Hindlimb muscle (tissue), 1 donor: ENCODE measurements around the gene GSTM3. TPM values are rescaled to one million over a fixed set of nuclear protein-coding genes. Genes with fewer than 3 reads are reported as not detected.

ENCODE experiments used
- DNase-seq: peaks from one replicate; pipeline ENCODE4 v3.0.0-alpha.2; 2013
- polyA plus RNA-seq: library from polyadenylated mRNA; unstranded; fragments of 120-200 nt; gene quantifications from one replicate; pipeline ENCODE4 v1.2.1, GENCODE V29; 2013; ENCODE audit not compliant: insufficient read length

Gene GSTM3
- polyA plus RNA-seq: 34.4 TPM

DNA sequence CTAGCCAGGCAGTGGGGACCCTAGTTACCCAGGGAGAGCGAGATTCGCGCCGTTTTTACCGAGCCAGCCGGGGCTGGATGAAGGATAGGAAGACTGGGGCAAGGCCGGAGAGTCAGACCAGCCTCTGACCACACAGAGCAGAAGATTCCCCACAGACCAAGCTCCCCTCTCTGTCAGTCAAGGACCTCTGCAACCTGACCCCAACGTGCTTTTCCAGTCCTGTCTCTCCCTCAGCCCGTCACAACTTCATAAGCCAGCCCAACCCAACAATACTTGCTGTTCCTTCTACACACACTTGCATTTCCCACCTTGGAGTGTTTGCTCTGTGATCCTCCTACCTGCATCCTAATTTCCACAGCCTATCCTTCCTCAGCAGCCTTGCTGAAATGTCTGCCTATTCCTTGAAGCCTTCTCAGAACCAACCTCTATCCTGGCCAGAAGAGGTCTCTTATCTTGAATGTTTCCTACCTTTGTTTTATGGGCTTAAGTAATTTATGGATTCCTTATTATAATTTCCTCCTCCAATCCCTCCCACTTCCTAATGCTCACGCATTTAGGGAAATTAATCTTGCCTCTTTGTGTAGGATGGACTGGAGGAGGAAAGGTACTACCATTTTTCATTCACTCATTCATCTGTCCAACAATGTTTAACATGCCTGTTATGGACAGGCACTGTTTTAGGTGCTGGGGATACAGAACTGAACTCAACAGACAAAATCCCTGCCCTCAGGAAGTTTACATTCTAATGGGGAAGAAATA, at the start of gene GSTM3:
GSTM3 (minus strand) TSS at position 424 of the 759 bp plus-strand sequence. CDS start 751 bp downstream, outside the sequence.
- DNase-seq: no peak

DNA sequence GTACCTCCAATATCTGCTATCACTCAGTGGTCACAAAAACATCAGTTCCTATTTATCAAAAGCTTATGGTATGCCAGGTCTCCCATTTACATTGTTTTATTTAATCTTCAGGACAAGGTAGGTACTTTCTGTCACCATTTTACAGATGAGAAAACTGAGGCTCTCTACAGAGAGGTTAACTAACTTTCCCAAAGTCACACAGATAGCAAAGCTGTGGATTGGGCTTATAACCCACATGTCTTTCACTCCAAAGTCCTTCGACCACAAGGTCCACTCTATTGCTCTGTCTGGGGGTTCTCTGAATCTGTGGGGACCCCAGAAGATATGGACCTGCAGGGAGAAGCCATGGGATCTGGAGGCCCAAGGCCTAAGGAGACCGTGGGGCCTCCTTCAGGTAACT, 49.5 kb upstream of the GSTM3 start:
- no peak for DNase-seq

DNA sequence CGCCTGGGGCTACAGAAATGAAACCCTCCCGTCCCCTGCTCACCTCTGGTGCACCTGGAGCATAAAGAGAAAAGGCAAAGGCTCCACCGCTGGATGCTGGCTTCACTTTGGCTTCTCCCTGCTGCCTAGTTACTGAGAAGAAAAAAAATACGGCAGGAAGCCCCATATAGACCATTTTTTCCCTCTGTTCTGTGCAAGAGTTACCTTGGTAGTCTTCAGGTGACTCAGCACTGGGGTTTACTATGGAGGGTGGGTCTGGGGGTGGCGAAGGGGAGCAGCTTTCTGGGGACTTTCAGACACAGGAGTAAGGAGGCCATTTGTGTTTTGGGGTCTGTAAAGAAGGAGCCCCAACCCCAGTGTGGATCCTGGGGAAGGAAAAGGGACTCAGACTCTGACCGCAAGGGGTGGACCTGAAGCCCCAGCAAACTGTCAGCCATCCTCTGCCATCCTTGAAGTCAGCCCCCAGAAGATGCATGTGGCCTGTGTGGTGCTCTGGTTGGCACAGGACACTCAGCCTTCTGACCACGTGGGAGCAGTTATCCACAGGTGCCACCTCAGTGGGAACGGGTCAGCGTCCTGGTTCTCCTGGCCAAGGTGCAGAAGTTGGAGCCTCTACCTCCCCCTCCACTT, 48.8 kb upstream of the GSTM3 start:
- no peak for DNase-seq

DNA sequence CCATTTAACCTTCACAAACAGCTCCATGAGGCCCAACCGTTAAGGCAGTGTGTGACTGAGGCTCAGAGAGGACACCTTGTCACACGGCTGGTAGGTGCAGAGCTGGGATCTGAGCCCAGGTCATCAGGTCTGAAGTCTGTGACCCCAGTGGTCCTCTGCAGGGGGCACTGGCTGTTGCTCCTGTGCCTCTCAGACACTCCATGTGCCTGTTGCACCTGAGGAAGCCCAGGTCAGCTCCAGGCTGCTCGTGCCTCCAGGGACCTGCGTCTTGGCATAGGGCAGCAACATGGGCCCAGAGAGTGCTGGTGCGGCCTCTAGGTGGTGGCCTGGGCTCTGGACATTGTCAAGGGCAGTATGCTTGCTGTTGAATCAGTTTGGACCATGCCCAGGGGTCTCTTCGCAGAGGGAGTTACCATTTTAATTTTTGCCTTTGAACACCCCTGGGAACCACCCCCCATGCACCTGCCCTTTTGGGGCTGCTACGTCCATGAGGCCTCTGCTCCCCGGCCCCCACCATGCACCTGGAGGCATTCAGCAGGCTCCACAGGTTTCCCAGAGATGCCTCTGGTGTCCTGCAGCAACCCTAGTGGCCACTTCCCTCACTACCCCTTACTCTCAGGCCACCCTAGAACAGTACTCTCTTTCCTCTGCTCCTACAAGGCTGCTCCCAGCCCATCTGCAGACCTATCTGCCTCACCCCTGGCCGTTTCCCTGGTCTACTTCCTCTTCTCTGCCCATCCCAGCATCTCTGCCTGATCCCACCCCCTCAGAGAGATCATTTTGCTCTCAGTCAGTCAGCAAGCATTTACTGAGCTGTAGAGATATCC, 48.1 kb upstream of the GSTM3 start:
- no peak for DNase-seq

DNA sequence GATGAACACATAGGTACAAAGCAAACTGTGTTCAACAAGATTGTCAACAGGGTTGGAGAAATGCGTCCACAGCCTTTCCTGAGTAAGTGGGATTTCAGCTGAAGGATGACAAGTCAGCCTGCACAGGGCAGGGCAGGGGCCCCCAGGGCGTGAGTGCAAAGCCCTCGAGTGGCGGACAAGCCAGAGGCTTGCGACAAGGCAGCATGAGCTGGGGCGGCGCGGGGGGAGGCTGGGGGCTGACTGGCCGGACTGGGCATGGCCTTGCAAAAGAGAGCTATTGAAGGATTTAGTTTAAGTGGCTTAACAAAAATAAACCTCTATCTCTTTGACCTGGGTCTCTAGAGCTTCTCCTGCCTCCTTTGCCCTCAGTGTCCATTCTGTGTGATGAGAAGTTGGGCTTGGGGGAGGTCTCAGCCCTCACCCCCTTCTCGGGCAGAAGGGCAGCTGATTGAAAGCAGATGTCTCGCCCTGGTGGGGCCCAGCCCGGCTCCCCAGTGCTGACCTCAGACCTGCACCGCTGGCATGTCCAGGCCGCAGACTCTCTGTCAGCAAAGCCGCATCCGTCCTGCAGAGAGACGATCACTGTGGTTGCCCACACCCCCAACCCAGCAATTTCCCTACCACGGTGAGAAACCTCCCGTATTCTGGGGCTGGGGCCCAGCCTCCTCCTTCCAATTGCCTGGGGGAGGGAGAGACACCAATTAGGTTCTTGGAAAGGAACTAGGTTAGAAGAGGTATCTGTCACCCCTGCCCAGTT, 47.2 kb upstream of the GSTM3 start:
- DNase-seq: no peak

DNA sequence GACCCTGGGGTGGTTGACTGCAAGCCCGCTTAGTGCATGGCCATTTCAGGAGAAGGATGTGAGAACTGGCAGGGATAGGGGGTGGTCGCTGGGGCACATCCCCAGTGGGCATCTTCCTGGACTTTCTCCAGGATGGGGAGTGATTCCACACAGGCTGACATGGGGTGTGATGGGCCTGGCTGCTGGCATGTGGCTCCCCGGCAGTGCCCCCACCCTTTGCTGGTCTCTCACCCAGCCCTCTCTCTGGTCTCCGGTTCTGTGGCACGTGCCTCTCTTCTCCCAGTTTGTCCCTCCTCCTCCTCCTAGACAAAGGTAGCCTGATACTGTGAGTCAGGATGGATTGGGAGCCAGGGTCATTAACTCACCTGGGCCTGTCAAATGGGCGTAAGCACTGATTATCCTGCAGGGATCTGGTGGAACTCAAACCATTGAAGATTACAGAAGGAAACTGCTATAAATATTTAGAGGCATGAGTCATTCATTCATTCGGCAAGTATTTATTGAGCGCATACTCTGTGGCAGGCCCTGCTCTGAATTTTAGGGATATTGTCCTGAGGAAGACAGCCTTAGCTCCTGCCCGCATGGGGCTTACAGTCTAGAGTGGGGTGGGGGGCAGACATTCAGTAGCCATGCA, 46.5 kb upstream of the GSTM3 start:
- DNase-seq: no peak

DNA sequence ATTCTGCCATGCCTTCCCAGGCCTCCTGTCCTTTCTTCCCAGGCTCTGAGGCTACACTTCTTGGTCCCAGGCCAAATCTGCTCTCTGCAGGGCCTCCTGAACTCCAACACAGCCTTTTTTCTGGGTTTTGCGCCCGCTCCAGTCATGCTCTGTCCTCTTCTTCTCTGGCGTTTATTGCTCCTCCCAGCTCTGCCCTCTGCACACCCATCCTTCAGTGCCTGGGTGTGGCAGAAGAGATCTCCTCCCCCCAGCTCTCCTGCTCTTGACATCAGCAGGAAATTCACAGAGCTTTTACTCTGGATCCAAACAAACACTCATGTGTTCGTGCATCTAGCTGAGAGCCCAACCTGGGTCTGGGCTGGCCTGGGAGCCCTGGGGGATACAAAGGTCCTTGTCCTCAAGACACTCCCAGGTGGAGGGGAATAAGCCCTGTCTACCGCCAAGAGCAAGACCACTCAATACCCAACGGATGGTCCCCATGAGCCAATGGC, 45.7 kb upstream of the GSTM3 start:
- no peak for DNase-seq

DNA sequence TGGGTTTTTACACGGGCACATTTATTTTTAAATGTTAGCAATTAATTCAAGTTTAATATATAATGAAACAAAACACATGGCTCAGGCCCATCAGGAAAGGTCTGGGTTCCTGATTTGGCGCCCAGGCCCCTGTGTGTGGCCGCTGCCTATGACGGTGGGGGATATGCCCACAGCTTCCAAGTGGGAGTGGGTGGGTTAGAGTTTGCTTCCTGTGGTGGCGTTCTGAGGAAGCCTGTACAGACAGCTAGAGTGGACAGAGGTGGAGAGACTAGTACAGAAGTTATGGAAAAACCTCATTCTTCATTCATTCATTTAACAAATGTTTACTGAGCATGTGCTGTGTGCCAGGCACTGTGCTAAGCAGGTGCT, 45.3 kb upstream of the GSTM3 start:
- DNase-seq: no peak

DNA sequence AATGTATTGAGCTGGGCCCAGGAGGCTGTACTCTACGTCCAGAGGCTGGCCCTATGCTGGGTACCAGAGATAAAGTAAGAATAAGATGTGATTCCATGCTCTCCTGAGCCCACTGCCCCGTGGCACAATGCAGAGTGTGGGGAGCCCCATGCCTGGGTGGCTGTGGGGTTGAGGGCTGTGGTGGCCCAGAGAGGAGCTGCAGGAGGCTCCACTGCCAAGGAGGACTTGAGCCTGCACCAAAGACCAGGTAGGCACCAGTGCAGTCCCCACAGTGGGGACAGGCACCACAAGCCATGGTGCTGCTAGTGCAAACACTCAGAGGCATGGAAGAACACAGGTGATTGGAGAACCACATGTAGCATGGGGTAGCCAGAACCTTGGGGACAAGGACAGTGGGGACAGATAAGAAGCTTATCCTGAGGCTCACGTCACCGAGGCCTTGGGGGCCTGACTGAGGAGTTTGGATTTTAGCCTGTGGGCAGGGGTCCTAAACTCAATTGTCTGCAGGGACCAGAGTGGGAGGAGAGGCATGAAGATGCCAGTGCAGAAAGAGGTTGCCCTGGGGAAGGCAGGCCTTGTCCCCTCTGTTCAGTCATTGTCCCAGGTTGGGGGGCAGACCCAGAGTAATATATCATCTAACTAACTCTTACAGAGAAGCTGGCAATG, 44.7 kb upstream of the GSTM3 start:
- no peak for DNase-seq

DNA sequence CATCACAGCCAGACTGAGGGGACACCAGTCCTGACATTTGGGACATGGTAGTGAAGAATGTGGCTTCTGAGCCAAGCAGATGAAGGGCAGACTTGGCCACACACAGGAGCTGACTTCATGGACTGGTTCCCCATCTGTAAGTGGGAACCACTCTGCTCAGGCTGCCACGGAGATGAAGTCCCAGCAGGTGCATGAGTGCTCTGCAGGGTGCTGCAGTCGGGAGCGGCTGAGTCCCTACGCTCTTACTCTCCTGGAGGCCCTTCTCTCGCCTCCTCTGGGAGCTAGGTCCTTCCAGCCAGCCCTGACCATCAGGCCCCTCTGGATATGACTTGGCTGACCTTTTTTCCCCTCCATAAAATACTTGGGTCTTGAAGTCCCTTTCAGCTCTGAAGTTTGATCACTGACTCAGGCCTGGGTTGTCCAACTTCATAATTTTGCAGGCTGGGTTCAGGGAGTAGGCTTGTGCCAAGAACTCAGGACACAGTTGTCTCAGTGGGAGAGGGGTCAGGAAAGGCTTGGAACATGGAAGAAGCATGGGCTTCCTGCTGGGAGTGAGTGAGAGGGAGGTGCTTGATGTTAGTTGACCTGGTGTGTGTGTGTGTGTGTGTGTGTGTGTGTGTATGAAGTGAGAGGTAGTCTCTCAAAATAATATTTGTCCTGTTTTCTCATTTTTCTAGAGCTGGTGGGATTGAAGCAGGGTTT, 43.9 kb upstream of the GSTM3 start:
- DNase-seq: no peak

DNA sequence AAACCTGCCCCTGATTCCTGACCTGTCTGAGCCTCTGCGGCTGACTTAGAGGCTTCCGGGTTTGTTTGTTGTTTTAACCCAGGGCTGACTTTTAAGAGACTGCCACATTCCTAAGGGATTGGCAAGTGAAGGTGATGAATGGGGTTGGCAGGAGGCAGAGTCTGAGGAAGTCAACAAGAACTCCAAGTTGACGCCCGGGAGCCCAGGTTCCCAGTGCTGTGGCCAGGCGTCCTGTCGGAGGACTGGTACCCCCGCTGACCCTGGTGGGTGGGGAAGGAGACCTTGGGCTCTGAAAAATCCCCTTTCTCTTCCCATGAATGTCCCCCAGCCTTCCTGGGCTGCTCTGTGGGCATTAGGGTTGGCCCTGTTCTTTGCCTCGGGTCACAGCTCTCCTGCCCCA, 42.6 kb upstream of the GSTM3 start:
- DNase-seq: no peak

DNA sequence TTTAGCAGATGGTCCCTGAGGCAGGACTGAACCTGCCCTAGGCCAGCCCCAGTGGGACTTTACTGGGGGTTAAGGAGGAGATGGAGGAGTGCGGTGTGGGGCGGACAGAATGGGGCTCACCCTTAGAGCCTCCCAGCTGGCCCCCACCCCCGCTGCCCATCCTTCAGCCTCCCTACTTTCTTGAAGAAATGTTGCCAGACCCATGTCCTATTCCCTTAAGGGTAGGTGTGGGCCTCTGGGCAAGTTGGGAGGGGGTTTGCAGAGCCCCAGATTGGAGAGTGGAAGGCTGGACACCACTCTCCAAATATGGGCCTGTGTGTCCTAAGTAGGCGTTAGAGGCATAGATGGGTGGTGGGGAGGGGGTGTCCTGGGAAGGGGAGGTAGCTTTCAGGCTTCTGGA, 42.1 kb upstream of the GSTM3 start:
- DNase-seq: no peak

DNA sequence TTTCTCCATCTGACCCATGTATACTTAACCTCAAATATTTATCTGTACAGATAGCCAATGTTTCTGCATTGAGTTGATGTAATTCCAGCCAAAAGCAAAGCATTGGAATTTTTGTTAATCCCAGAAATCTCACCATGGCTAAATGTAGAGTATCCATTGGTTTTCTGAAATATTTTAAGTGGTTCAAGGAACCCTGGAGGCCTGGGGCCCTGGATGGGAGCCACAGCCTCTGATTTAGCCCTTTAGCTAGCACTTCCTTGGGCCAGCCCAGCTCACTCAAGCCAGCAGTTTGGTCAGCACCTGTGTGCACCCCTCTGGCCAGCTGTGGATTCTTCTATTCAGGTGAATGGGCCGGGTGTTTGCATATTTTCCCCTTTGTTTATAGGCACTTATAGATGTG, 41.7 kb upstream of the GSTM3 start:
- DNase-seq: no peak

DNA sequence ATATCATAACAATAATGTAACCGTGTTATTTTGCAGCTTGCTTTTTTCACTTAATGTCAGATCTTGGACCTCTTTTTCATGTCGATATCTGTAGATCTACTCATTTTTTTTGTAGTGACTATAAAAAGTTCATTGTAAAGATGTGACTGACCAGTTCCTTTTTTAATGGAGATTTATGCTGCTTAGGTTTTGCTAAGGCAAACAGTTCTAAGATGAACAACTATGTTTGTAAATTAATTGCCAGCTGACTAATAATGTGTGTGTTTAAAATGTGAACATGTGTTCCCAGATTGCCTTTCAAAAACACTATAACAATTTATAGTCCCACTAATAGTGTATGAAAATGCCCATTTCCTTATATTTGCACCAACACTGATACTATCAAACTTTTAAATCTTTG, 41.0 kb upstream of the GSTM3 start:
- DNase-seq: no peak

DNA sequence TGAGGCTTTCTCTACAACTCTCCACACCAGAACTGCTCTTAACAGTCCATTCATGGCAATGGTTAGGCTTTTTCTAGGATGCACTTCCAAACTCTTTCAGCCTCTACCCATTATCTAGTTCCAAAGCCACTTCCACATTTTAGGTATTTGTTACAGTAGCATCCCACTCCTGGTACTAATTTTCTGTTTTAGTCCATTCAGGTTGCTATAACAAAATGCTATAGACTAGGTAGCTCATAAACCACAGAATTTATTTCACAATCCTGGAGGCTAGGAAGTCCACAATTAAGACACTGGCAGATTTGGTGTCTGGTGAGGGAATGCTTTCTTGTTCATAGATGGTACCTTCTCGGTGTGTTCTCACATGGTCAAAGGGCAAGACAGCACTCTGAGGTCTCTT, 40.1 kb upstream of the GSTM3 start:
- DNase-seq: no peak

DNA sequence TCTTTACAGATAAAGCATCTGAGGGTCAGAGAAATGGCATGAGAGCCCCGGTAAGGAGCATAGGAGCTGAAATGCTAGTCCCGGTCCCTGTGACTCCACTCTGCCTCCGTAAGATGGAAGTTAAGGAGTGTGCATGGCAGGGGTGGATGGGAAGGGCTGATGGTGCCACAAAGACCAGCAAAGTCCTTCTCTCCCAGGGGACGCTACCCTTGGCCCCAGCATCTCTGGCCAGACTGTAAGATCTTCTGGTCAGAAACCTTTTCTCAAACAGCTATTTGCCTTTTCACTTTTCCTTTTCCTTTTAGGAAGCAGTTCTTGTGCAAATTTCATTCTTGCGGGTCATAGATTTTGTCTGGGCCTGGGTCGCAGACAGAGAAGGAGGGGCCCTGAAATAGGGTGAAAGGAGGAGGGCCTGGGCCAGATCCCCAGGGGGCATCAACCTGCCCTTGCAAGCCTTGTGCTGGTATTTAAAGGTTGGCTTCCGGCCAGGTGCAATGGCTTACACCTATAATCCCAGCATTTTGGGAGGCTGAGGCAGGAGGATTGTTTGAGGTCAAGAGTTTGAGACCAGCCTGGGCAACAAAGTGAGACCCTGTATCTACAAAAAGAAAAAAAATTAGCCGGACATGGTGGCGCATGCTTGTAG, 37.3 kb upstream of the GSTM3 start:
- DNase-seq: no peak

DNA sequence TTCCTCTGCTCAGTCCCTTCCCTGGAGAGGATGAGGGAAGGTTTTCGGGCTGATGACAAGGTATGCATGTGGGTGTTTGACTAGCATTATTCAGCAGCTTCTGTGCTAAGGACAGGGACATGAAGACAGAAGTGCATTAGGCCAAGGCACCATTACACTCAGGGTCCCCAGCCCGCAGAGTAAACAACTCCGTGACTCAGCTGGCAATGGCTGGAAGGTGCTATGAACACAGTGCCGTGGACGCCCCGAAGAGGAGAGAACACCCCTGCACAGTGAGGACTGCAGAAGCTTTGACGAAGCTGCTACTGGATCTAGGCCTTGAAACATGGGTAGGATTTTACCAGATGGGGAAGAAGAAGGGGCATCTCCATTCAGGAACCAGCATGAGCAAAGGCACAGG, 36.6 kb upstream of the GSTM3 start:
- DNase-seq: no peak

DNA sequence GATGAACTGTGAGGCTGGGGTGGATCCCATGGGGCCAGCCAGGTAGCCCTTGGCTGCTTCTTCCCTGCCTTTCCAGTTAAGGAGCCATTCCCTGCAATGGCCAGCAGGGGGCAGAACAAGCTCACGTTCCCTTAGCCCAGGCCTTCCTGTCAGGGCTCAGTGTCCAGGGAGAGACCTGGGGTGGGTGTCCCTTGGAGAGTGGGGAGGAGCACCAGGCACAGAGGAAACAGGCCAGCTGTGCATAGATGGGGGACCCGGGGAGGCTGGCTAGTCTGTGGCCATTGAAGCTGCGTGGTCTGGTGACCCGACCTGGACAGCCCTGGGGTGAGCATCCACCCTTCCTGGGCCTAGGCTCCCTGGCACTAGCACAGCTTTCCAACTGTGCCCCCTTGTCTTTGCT, 36.1 kb upstream of the GSTM3 start:
- peak; percentile 76 for DNase-seq

DNA sequence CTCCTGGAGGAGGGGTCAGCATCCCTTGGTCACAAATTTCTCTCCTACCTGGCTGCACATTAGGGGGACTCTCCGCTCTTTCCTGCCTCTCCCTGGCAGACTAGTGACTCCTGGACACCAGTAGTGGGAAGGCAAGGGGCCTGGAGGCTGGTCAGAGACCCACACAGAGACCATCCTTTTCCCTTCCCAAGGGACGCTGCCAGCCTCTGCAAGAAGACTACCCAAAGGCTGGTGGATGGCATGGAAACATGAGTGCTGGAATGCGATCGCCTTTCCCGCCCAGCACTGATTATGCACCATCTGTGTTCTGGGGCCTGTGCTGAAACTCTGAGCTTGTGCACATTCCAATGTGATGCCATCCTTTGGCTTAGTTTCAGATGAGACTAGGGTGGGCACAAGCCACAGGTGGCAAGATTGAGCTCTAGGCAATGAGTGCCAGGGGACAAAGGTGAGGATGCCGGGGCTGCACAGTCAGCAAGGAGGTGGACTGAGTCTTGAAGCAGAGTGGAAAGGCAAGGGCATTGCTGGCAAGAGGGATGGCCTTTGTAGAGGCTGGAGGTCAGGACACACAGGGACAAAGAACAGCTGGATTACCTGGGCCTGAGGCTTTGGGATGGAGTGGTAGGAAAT, 35.5 kb upstream of the GSTM3 start:
- no peak for DNase-seq

DNA sequence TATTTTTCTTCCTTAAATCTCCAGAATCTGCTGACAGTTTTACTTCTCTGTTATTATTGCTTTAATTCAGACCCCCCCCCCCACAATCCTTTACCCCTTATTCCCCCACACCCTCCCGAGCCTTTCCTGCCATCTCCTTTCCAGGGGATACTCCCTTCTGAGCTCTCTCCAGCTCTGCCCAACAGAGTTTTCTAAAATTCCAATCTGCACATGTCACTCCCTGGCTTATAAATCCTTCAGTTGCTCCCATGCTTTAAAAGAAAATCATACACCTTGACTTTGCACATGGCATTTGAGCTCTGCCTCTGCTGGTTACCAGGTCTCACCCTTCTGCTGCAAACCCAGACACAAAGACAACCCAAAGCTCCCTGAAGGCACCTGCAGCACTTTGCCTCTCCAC, 34.6 kb upstream of the GSTM3 start:
- DNase-seq: no peak
